HG03064 (cell line): Measurements from ENCODE around the gene ADAT3.

Source experiments
- ATAC-seq: cut with Tn5 transposase; IDR thresholded peaks from one replicate; pipeline ENCODE4 v1.9.1; 2021; ENCODE audit warnings: low read depth; ENCODE audit not compliant: unreplicated experiment

Gene ADAT3

DNA sequence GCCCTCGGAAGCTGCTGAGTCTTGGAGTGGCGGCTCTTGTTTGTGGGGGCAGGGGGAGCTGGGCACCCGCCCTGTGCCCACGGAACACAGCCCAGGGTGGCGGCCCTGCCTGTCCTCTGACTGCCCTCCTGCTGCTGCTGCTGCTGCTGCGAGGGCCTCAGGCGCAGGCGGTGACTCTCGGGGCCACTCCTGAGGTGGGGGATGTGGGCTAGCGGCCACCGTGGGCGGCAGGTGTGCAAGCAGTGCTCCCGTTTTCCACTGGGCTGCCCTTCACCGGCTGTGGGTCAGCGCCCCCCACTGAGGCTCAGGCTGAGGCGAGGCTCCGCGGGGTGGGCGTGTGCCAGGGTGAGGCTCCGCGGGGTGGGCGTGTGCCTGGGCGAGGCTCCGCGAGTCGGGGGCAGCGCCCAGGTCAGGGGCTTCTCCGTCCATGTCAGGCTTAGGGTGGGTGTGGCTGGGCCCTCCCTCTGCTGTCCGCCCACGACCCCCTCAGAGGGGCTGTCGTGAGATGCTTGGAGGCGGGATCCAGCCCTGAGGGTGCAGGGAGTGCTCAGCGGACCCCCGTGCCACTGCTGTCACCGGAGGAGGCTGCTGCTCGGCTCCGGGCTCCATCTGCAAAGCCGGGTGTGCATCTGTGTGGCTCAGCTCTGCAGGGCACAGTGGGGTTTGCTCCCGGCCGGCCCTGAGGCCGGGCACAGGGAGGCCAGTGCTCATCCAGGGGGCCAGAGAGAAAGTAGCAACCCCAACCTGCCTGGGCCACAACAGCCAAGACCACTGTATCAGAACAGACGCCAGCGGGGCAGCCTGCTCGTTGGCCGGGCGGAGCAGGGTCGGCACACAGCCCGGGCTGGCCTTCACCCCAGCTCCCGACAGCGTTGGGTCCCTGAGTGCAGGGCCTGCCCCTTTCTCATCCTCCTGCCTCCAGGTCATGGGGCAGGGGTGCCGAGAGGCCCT lies 50.2 kb downstream of the ADAT3 start:
- no peak for ATAC-seq

DNA sequence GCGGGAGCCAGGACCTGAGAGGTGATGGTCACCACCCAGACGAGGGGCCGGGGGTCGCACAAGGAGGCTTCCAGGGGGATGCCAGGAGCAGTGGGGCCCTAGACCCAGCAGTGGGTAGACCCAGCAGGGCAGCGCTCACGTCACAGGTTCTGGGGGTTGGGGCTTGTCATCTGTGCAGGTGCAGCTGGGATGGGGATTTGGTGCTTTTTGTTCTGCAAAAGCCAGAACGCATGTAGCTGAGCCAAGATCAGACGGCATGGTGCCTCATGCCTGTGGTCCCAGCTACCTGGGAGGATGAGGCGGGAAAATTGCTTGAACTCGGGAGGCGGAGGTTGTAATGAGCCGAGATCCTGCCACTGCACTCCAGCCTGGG lies 50.9 kb downstream of the ADAT3 start:
- ATAC-seq = no peak

- no peak for ATAC-seq
These were observed 51.8 kb downstream of the ADAT3 start for GRCh38 chr19:1956868-1957492.

GRCh38 chr19:1957562-1958248 lies 52.5 kb downstream of the ADAT3 start:
- no peak for ATAC-seq

GRCh38 chr19:1959928-1960589 lies 54.9 kb downstream of the ADAT3 start:
- ATAC-seq = no peak

DNA sequence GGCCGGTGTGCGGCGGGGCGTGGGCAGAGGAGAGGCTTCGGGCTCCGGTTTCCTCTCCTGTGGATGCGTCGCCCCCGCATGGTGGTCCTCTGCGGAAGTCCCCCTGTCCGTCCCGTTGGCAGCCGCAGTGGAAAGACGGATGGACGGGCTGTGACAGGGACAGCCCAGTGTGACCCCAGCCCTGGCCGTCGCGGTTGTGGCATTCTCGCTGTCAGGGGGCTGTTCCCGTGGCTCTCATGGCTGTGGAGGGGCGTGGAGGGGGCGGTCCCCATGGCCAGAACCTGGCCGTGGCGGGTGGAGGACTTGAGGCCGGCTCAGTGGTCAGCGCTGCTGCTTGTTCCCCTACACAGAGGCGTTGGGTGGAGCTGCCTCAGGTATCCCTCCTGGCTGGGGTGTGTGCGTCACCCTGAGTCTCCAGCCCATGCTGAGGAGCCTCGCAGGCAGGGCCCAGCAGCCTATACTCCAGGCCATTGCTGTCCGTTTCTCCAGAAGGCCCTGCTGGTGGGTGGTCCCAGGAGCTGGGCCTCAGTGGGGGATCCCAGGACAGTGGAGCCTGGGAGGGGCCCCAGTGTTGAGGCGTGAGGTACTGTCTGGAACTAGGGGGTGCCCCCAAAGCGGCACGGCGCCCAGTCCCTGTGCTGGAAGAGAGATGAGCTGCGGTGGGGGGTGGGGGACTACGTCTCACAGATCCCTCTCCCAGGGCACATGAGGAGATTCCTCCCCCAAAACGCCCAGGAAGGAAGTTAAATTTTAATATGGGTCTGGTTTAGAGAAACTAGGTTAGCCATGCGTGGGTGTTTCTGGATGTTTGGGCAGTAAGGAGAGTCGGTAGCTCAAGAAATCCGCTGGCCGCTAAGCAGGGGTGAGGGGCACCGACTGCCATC lies 56.0 kb downstream of the ADAT3 start:
- no peak for ATAC-seq

- ATAC-seq = no peak
These were observed 57.5 kb downstream of the ADAT3 start for GRCh38 chr19:1962674-1963073.
